HG03159 (cell line): ENCODE results near the gene CCDC195.

ENCODE experiments used
- ATAC-seq: cut with Tn5 transposase; IDR thresholded peaks from one replicate; pipeline ENCODE4 v1.9.1; 2021; ENCODE audit warnings: mild to moderate bottlenecking, moderate library complexity; ENCODE audit not compliant: unreplicated experiment

Gene CCDC195

GRCh38 chr2:224716201-224716600 lies at the start of gene CCDC195:
Gene CCDC195 (minus strand): TSS chr2:224716365. CDS start chr2:224716365, 0 bp downstream.
- ATAC-seq: no peak

DNA sequence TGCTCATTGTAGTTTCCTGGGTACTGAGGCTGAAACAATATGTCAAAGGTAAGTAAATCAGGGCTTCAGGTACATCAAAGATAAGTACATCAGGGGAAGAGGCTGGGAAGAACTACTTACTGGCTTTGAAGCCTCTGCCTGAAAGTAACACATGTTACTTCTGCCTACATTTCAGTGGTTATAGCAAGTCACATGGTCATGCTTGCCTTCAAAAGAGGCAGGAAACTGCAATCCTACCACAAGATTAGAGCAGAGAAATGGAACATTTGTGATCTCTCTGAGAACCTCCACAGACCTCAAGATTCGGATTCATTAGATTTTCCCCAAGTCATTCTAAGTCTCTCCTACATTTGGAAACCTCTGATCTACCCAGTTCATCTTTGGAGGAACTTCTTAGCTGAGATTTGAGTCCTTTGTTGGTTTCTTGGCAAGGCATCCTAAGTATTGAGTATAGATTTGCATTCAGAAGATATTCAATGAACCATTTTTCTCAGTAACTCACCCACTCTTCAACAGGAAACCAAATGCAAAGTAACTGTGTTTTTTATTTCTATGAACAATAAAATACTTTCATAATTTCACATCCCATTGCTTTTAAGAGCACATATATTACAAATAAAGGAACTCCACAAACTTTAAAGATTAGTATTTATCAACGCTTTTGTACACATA lies 48.5 kb upstream of the CCDC195 start:
- peak; percentile 63 for ATAC-seq

- no peak for ATAC-seq
These were observed 41.9 kb upstream of the CCDC195 start for GRCh38 chr2:224757934-224758548.

DNA sequence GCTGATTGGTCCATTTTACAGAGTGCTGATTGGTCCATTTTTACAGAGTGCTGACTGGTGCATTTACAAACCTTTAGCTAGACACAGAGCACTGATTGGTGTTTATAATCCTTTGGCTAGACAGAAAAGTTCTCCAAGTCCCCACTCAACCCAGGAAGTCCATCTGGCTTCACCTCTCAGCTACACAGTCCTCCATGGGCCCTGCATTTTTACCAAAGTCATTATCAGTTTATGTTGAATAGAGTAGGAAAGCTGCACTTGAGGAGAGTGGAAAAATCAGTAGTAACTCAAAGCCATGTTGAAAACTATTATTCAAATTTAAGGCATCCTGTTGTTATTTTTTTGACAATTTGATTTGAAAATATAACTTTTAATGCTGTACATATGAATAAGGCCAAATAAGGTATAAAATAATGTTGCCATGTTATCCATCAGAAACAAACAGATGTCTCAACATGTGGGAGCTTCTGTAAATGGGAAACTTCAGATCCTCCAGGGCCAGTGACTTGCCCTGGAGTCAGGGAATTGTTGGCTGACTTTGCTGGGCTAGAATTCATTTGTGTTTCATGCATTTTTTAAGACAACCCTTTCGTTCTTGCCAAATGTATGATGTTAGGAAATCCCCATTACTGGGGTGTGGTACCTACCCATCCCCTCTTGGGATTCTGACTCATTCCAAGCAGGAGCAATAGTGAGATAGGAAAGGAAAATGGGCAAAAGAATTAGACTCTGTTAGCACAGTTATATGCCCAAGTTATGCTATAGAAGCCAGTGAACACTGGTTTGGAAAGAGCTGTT lies 37.8 kb upstream of the CCDC195 start:
- ATAC-seq: no peak

GRCh38 chr2:224751996-224752698 lies 36.0 kb upstream of the CCDC195 start:
- ATAC-seq: no peak

DNA sequence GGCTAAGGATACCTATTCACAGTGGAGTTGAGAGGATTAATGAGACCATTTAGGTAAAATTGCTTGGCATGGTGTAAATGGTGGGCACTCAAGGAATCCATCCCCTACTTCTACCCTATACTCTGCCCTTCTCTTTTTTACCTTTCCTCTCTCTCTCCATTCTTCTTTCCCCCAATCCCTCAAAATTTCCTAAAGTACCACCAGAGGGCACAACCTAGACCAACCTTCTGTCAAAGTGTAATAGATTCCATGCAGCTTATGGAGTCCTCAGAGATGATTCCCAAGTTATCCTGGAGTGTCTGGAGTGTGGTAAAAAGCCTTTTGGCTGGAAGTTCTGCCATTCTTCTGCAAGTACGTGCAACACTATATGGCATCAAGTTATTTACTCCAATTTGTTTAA lies 33.0 kb upstream of the CCDC195 start:
- no peak for ATAC-seq

DNA sequence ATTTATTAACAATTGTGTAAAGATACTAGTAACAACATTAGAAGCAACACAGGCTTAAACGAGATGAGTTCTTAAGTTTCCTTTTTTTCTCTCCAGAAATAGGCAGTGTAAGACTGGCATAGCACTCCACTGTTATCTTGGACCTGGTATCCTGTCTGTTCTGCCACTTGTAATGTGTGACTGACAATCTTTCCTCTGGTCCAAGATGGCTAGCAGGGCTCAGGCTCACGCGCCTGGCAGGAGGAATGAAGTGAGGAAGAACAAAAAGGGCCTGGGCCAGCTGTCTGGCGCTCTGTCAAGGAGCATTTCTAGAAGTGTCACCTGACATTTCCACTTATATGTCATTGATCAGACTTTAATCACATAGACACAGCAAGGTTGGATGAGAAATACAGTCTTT lies 31.6 kb upstream of the CCDC195 start:
- ATAC-seq: no peak

DNA sequence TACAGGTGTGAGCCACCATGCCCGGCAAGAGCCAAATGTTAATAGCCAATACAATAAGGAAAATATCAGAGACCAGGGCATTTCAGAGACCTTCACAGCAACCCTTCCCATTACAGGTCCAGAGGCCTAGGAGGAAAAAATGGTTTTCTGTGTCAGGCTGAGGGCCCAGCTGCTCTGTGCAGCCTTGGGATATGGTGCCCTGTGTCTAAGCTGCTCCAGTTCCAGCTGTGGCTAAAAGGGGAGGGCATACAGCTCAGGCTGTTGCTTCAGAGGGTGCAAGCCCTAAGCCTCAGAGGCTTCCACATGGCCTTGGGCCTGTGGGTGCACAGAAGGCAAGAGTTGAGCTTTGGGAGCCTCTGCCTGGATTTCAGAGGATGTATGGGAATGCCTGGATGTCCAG lies 20.1 kb upstream of the CCDC195 start:
- no peak for ATAC-seq

GRCh38 chr2:224734949-224735348 lies 18.8 kb upstream of the CCDC195 start:
- no peak for ATAC-seq

GRCh38 chr2:224731665-224732064 lies 15.5 kb upstream of the CCDC195 start:
- ATAC-seq: no peak

GRCh38 chr2:224729435-224729834 lies 13.3 kb upstream of the CCDC195 start:
- ATAC-seq: no peak

GRCh38 chr2:224724331-224724730 lies 8.2 kb upstream of the CCDC195 start:
- ATAC-seq: no peak

DNA sequence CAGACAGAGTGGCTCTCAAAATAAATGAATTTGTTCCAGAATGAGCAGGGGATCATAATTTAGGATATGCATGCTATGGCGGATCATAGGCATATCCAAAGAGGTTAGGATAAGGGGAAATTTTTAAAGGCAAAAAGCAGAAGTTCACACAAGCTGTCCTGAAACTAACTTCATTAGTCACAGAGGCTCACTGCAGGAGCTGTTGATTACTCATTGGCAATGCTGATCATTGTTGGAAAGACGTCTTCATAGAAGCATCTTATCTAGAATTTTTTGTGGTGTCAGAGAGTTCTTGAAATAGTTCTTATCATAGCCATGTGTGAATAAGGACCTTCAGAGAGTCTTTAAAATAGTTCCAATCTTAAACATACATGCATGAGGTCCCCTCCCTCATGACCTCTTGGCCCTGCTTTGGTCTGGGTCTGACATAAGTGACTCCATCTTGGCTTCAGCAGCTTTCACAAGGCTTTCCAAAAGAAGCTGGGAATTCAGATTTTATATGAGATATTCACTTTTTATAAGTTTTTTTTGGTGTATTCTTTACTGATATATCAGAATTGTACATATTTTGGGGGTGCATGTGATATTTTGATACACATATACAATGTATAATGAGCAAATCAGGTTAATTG lies 7.5 kb upstream of the CCDC195 start:
- ATAC-seq: no peak

DNA sequence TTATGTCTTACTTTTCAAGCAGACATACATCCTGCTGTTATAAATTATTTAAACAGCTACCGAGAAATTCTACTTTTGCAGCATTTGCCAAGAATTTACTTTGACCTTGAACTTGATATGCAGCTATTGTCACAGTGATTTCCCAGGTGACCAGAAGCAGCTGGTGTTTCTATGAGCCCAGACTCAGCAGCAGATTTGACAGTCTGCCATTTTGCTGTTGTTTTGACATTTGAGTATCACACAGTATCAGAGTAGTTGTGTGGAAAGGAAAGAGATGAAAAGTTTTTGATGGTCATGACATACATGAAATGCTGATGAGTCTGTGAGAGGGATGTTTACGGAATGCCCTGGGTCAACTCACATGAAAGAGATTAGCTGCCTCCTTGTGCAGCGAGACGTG lies 6.6 kb upstream of the CCDC195 start:
- no peak for ATAC-seq

GRCh38 chr2:224722250-224722649 lies 6.1 kb upstream of the CCDC195 start:
- no peak for ATAC-seq

DNA sequence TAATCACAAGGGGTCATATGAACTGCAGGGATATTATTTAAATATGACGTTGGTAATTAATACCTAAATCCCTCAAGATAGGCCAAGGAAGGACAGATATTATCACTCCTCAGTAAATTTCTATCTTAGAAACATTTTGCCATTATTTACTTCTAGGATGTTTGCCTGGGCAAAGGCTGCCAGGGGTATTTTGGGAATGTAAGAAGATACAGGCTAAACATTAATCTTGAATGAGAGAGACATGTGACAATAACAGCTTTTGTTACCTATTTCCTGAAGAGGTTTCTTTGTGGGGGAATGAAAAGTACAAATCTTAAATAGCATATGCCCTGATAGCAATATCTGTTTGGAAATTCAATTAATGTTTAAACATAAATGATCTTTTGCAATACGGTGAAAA lies 756 bp upstream of the CCDC195 start:
- no peak for ATAC-seq

- no peak for ATAC-seq
These were observed 4.1 kb downstream of the CCDC195 start for GRCh38 chr2:224711859-224712665.

DNA sequence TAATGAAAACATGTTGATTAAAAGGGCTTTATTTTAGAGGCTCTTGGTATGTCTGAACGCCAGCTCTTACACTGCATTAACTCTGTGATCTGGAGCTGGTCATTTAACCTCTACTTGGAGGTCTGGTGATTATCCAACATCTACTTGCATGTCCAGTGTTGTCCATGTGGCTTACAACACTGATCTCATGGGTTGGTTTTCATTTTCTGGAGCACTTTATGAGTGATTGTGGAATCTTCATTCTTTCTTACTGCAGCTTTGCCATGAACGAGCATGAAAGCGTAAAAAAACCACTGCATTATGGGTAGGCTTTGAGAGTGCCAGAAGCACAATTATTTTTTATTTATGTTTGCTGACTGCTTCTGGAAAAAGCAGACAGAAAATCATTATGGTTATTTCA lies 4.8 kb downstream of the CCDC195 start:
- no peak for ATAC-seq

DNA sequence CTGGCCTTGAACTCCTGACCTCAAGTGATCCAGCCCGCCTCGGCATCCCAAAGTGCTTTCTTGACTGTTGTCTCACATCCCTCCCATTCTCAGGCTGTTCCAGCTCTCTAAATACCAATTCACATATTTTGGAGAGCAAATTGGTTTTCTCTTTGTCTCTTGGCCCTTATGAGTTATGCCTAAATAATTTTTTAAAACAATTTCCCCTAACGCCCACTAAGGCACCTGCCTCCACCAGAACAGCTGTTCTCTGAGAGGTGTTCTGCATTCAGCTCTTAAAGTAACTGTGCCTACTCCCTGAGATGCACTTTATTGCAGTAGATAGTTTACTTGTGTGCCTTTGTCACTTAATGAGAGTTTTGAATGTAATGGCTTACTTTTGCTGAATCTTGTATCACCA lies 6.9 kb downstream of the CCDC195 start:
- no peak for ATAC-seq

GRCh38 chr2:224694502-224694901 lies 21.7 kb downstream of the CCDC195 start:
- ATAC-seq: no peak
